Erythroblast (primary cell): ENCODE data around the gene PML.

Source experiments
- DNase-seq, 2 experiments: peaks; one replicate each; lab custom pipeline; 2025; lab: John Stamatoyannopoulos, UW
- GATA1 ChIP-seq: IDR thresholded peaks from 2 replicates; pipeline ENCODE4 v1.6.1; 2011; ENCODE audit warnings: low read depth, mild to moderate bottlenecking, control low read depth, low read length, moderate library complexity
- POLR2A ChIP-seq: IDR thresholded peaks from 2 replicates; pipeline ENCODE4 v1.6.1; 2011; ENCODE audit warnings: mild to moderate bottlenecking, low read length

The PML gene

GRCh38 chr15:73994413-73994883 is at the start of gene PML:
Gene PML, plus strand, starts transcription at chr15:73994716. Its CDS starts 97 bp downstream, at chr15:73994813.
- TF ChIP-seq POLR2A = peak; percentile 58
- no peak for TF ChIP-seq GATA1
- peak; percentile 96 to 97 for DNase-seq

- TF ChIP-seq POLR2A = no peak
- no peak for TF ChIP-seq GATA1
- no peak for DNase-seq
Observed at GRCh38 chr15:73945130-73945508, 49.4 kb upstream of the PML start.

GRCh38 chr15:73946046-73946721 is 48.3 kb upstream of the PML start:
- DNase-seq = no peak
- TF ChIP-seq POLR2A (no peak), GATA1 (no peak)

- no peak for DNase-seq
- TF ChIP-seq POLR2A (no peak), GATA1 (no peak)
Observed at GRCh38 chr15:73946795-73947370, 47.6 kb upstream of the PML start.

GRCh38 chr15:73947651-73948050 is 46.9 kb upstream of the PML start:
- TF ChIP-seq GATA1 (no peak), POLR2A (no peak)
- DNase-seq = no peak

- no peak for DNase-seq
- TF ChIP-seq POLR2A (no peak), GATA1 (no peak)
Observed at GRCh38 chr15:73948396-73948795, 46.1 kb upstream of the PML start.

- no peak for DNase-seq
Observed at GRCh38 chr15:73948982-73949381, 45.5 kb upstream of the PML start.

GRCh38 chr15:73949496-73949895 is 45.0 kb upstream of the PML start:
- DNase-seq = no peak
- TF ChIP-seq GATA1 (no peak), POLR2A (no peak)

More at GRCh38 chr15:73948982-73949381, 45.5 kb upstream of the PML start:
- TF ChIP-seq GATA1 (no peak), POLR2A (no peak)

- DNase-seq = no peak
- no peak for TF ChIP-seq POLR2A
- TF ChIP-seq GATA1 = no peak
Observed at GRCh38 chr15:73950479-73950830, 44.1 kb upstream of the PML start.

- TF ChIP-seq GATA1 (no peak), POLR2A (no peak)
Observed at GRCh38 chr15:73950831-73951561, 43.5 kb upstream of the PML start.

GRCh38 chr15:73951601-73952000 is 42.9 kb upstream of the PML start:
- TF ChIP-seq POLR2A (no peak), GATA1 (no peak)
- DNase-seq = no peak

More at GRCh38 chr15:73950831-73951561, 43.5 kb upstream of the PML start:
- peak; percentile 67 to 68 for DNase-seq

- no peak for DNase-seq
- TF ChIP-seq POLR2A (no peak), GATA1 (no peak)
Observed at GRCh38 chr15:73952171-73952912, 42.2 kb upstream of the PML start.

- DNase-seq = no peak
- TF ChIP-seq GATA1 (no peak), POLR2A (no peak)
Observed at GRCh38 chr15:73952913-73953750, 41.4 kb upstream of the PML start.
